PFSK-1 (cell line): ENCODE measurements around the gene B4GALNT1.

Experiments used
- FOXP2 ChIP-seq: optimal IDR thresholded peaks from 2 replicates; pipeline ENCODE3; 2011; ENCODE audit warnings: borderline replicate concordance, control low read depth, inconsistent platforms; ENCODE audit not compliant: insufficient read depth; ENCODE audit errors: extremely low read length, extremely low read depth
- POLR2AphosphoS5 ChIP-seq: IDR thresholded peaks from 2 replicates; pipeline ENCODE4 v1.6.1; 2012; ENCODE audit warnings: low read depth, mild to moderate bottlenecking, control low read depth, low read length, moderate library complexity
- REST ChIP-seq, 2 experiments: IDR thresholded peaks; 2 replicates each; pipeline versions ENCODE4 v1.6.1 to v1.8.0; 2011 to 2012; ENCODE audit warnings: low read depth in 2 of 2, low read length in 2 of 2, control low read depth in 1 of 2, inconsistent platforms in 1 of 2, mild to moderate bottlenecking in 1 of 2, moderate library complexity in 1 of 2; ENCODE audit not compliant: insufficient read depth in 1 of 2
- SIN3A ChIP-seq: IDR thresholded peaks from 2 replicates; pipeline ENCODE4 v1.6.1; 2012; ENCODE audit warnings: mild to moderate bottlenecking, low read length, moderate library complexity, borderline replicate concordance; ENCODE audit not compliant: insufficient read depth
- TAF1 ChIP-seq: IDR thresholded peaks from 2 replicates; pipeline ENCODE4 v1.6.1; 2012; ENCODE audit warnings: low read length, control low read depth, borderline replicate concordance; ENCODE audit not compliant: insufficient read depth

B4GALNT1 gene

DNA sequence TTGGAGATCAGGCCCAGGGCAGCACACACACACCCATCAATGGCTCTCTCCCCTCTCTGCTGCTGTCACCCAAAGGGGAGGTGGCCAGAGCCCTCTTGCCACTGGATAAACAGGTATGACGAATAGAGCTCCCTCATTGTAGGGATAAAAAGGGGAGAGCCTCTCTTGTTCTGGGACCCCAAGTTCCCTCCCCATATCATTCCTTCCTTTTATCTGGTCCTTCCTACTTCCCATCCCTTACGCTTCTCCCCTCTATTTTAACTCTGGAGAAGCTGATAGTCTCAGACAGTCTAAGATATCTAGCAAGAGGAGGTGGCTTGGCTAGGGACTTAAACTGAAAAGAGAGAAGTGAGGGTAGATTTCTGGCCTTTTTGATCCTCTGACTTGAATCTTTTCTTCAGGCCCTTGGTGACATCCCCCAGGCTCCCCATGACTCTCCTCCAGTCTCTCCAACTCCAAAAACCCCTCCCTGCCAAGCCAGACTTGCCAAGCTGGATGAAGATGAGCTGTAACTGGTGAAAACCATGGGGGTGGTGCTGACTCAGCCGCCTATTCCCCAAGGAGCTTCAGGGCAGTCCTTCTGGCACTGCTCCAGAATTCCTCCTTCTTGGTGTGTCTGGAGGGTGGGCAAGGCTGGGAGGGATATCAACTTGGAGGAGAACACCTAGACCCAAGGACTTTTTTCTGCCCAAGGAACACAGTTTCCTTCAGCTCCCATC is 16.5 kb downstream of the B4GALNT1 start:
- TF ChIP-seq REST (IDR thresholded peaks at IDR 0.05; ENCODE audit: insufficient read depth in 1 of 2, low read depth in 2 of 2, low read length in 2 of 2) (no peak), TAF1 (no peak), FOXP2 (no peak), POLR2AphosphoS5 (no peak), SIN3A (no peak)

GRCh38 chr12:57615637-57616036 is 17.4 kb downstream of the B4GALNT1 start:
- TF ChIP-seq SIN3A (no peak), TAF1 (no peak), FOXP2 (no peak), POLR2AphosphoS5 (no peak), REST (IDR thresholded peaks at IDR 0.05; ENCODE audit: insufficient read depth in 1 of 2, low read depth in 2 of 2, low read length in 2 of 2) (no peak)

DNA sequence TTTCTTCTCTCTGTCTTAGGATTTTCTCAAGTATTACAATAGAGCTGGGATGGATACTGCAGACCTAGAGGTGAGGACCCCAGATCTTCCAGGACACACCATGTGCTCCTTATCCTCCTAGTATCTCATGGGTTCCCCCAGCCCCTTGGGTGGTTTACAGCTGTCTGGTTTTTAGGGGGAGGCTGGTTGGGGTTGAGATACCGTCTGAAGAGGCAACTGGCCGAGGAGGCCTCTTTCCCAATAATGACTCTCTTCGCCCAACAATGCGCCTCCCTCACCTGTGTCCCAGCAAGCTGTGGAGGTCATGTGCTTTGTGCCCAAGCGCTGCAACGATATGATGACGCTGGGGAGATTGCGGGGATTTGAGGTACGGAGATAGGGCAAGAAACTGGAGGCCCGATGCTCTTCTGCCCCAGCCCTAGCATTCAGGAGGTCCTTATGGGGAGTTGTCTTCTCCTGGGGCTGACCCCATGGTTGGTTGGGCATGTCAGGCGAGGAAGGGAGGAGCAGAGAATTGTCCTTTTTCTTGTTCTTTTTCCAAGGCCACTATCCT is 18.0 kb downstream of the B4GALNT1 start:
- TF ChIP-seq TAF1 (no peak), REST (IDR thresholded peaks at IDR 0.05; ENCODE audit: insufficient read depth in 1 of 2, low read depth in 2 of 2, low read length in 2 of 2) (no peak), FOXP2 (no peak), SIN3A (no peak), POLR2AphosphoS5 (no peak)

DNA sequence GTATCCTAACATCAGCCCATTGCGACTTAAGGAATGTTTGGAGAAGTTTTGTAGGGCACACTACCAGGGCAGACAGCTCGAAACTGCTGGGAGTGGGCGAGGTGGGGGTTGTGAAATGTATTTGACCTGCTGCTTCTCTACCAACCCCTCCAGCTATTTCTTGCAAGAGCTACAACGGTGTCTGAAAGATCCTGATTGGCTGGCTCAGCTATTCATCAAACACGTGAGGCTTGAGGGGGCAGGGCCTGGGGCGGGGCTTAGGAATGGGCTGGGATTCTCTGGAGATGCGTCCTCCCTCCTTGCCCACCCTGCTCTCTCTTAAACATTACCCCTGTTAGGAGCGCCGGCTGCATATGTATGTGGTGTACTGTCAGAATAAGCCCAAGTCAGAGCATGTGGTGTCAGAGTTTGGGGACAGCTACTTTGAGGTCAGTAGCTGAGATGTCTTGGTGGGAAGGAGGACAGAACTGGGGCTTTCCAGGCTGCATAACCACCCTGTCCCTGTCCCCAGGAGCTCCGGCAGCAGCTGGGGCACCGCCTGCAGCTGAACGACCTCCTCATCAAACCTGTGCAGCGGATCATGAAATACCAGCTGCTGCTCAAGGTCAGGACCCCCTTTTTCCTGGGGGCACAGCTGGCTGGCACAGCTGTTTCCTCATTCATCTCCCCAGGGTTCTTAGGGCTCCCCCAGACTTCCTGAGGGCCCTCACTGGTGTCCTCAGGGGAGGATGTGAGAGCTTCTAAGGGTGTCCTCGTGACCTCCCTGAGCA is 18.6 kb downstream of the B4GALNT1 start:
- TF ChIP-seq SIN3A = no peak
- no peak for TF ChIP-seq REST (IDR thresholded peaks at IDR 0.05; ENCODE audit: insufficient read depth in 1 of 2, low read depth in 2 of 2, low read length in 2 of 2)
- no peak for TF ChIP-seq FOXP2
- TF ChIP-seq POLR2AphosphoS5 = no peak
- no peak for TF ChIP-seq TAF1
